ENCODE results near the gene B3GALT5. TPM values are rescaled to one million over a fixed set of nuclear protein-coding genes. Genes with fewer than 3 reads are reported as not detected.

The B3GALT5 gene
- total RNA-seq, 2 donors from 2014 or later: 0.05 to 0.06 TPM

DNA sequence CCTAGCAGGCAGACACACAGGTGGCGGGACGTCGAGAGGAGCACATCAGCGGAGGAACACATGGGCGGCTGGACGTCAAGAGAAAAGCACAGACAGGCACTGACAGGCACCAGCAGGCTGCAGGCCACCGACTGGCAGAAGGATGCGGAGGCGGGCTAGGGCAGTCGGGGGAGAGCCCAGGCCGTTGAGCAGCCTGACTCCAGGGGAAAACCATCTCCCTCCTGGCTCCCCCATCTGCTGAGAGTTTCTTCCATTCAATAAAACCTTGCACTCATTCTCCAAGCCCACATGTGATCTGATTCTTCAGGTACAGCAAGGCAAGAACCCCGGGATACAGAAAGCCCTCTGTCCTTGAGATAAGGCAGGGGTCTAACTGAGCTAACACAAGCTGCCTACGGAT, 25.5 kb downstream of the B3GALT5 start:
- intact Hi-C loops (cut with DNase I): no loop called here
- DNase-seq: no peak
- no peak for ATAC-seq

DNA sequence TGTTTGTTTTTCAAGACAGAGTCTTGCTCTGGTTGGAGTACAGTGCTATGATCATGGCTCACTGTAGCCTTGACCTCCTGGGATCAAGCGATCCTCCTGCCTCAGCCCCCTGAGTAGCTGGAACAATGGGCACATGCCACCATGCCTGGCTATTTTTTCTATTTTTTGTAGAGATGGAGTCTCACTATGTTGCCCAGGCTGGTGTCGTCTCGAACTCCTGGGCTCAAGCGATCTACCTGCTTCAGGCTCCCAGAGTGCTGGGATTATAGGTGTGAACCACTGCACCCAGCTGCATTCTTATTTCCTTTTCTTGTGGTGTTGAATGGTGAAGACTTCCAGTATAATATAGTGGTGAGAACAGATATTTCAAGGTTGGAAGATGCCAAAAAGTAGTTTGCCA, 28.0 kb downstream of the B3GALT5 start:
- intact Hi-C loops (cut with DNase I): no loop called here
- no peak for DNase-seq
- ATAC-seq: no peak

DNA sequence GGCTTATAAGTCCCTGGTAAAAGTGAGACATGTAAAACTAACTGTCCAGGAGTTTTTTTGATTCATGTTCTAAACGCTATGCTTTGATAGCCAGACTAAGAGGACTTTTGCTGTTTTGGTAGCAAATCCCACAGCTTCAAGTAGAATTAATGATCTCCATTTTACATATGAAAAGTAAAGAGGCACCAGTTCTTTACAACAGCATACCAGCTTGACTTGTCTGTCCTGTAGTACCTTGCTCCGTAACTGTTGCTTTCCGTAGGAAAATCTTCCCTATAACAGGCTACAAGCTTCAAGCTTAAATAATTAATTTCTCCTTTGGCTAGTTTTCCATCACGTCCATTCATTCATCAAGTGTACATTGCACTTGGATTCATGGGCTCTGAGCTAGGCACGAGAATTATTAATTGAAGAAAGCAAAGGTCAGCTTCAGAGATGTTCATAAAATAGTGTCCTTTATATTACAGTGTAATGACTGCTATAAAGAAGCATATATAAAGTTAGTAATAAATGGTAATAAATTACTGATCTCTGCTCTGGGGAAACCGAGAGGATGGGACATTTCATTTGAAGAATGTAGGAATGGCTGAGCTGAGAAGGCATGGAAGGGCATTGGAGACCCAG, 29.2 kb downstream of the B3GALT5 start:
- no peak for ATAC-seq
- DNase-seq: no peak
- intact Hi-C loops (cut with DNase I): no loop called here

DNA sequence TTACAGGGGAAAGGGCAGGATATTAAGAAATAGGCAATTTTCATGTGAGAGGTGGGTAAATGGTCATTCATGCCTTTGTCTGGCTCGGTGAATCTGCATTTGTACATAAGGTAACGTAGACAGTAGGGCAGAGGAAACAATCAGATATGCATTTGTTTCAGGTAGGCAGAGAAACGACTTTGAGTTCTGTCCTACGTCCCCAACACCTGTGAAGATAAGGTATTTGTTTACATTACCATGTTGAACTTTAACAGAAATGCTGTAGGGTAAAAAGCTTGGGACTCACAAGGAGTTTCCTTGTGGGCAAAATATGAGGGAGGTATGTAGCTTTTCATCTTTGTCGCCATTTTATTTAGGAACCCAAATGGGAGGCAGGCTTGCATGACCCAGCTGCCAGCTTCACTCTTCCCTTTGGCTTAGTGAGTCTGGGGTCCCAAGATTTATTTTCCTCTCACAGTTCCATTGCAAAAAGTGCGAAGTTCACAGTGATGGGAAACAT, 31.4 kb downstream of the B3GALT5 start:
- ATAC-seq (no peak), DNase-seq (no peak)

DNA sequence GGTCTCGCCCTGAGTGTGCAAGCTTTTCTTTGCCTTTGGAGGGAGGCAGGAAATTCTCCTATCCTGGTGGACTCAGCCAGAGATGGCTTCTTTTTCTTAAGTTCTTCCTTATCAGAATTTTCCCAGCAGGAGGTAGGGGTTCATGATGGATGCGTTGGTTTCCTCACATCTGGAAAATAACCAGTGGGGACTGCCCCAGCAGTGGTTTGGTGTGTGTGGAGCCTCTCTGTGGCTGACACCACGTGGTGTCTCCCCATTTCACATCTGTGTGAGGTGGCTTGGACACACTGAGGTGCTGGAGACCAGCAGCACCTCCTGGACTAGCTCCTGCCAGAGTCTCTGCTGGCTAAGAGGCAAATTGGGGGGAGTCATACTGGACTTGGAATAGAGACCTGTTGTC, 32.6 kb downstream of the B3GALT5 start:
- intact Hi-C loops (cut with DNase I): no loop called here
- DNase-seq (no peak), ATAC-seq (no peak)

More for the DNA sequence above, 31.4 kb downstream of the B3GALT5 start:
- intact Hi-C loops (cut with DNase I): no loop called here

DNA sequence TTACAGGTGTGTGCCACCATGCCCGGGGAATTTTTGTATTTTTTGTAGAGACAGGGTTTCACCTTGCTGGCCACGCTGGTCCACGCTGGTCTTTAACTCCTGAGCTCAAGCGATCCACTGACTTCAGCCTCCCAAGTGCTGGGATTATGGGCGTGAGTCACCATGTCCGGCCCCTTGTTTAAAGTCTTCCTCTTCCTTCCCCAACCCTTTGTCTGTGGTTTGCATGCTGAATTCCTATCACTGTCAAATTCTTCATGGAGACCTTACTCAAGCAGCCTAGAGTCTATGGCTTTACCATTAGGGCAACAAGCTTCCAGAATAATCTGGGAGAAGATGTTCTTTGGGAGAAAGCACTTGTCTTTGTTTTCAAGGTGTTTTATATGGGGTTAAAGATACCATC, 34.7 kb downstream of the B3GALT5 start:
- ATAC-seq: no peak
- no peak for DNase-seq
- intact Hi-C loops (cut with DNase I): no loop called here

DNA sequence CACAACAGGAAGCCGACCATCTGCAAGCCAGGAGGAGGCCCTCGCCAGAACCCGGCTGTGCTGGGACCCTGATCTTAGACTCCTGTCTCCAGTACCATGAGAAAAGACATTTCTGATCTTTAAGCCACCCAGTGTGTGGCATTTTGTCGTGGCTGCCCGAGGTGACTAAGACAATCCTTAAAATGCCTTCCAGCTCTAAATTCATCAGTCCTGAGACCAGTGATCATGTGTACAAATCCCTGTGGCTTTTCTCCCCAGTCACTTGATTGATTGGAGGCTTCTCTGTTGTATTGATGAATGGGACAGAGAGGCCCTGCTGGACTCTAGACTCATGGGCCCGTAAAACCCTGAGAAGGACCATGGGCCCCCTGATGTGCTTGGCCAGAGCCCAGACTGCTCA, 36.1 kb downstream of the B3GALT5 start:
- intact Hi-C loops (cut with DNase I): no loop called here
- ATAC-seq (no peak), DNase-seq (no peak)

DNA sequence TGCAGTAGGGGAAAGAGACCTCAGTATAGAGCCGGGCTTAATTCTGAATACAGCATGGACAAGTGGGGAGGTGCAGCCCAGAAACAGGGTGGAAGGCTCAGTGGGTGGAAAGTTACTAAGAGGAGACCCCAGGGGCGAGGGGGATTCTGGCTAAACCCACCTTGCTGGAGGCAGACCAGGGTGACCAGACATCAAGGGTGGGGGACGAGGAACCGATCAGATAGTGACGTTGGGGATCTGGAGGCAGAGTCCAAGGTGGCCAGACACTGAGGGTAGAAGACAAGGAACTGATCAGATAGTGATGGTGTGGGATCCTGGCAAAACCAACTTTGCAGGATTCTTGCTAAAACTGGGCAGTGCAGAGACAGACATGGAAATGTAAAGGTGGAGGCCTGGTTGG, 36.8 kb downstream of the B3GALT5 start:
- DNase-seq (no peak), ATAC-seq (no peak)
- intact Hi-C loops (cut with DNase I): no loop called here

DNA sequence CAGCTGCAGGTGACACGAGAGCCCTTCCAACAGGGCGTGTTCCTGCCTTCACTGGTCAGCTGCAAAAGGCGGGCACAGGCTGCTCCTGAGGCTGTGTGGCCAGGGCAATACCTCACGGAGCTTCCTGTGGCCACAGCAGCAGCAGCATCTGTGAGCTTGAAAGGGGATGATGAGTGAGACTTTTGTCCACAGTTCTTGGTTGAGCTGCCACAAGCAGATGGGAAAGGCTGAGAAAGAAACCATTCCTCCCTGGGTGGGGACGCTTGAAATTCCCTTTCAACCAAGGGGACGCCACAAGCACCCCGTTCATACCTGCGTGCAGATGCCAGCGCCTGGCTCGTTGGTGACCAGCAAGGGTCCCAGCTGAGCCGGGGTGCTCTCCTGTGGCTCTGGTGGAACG, 37.6 kb downstream of the B3GALT5 start:
- no peak for ATAC-seq
- DNase-seq: no peak
- intact Hi-C loops (cut with DNase I): no loop called here

DNA sequence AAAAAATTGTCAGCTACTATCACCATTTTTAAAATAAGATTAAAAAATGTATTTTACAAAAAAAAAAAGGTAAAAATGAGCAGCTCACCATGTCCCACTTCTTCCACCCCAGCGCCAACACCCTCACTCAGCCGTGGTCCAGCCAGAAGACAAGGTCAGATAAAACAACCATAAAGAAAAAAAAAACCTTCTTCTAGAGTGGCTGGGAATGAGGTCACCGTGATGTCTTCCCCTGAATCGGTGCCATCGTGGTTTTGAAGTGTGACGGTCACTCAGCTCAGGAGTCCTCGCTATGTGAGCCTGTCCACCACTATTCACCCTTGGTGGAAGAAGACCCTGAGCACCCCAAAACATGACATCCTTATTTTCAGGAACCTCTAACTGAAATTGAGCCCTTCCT, 38.1 kb downstream of the B3GALT5 start:
- intact Hi-C loops (cut with DNase I): no loop called here
- ATAC-seq (no peak), DNase-seq (no peak)

DNA sequence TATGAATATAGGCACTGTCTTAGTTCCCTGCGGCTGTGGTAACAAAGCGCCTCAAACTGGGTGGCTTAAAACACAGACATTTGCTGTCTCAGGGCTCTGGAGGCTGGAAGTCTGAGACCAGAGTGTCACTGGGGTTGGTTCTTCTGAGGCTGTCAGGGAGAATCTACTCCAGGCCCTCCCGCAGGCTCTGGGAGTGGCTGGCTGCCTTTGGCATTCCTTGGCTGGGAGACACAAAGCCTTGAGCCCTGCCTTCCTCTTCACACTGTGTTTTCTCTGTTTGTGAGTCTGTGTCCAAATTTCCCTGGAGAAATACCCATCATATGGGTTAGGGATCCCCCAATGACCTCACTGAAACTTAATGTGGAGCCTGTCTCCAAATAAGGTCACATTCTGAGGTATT, 38.5 kb downstream of the B3GALT5 start:
- no peak for DNase-seq
- ATAC-seq: no peak
- intact Hi-C loops (cut with DNase I): no loop called here

DNA sequence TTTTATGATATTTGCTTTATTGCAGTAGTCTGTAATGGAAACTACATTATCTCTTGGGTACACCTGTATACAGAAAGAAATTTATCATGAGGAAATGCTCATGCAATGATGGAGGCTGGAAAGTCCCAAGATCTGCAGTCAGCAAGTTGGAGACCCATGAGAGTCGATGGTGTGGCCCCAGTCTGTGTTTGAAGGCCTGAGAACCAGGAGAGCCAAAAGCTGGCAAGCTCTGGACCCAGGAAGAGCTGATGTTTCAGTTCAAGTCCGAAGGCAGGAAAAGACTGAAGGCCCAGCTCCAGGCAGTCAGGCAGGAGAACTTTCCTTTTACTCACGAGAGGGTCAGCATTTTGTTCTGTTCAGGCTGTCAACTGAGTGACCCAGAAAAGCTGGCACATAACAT, 42.2 kb downstream of the B3GALT5 start:
- intact Hi-C loops (cut with DNase I): no loop called here
- ATAC-seq (no peak), DNase-seq (no peak)

DNA sequence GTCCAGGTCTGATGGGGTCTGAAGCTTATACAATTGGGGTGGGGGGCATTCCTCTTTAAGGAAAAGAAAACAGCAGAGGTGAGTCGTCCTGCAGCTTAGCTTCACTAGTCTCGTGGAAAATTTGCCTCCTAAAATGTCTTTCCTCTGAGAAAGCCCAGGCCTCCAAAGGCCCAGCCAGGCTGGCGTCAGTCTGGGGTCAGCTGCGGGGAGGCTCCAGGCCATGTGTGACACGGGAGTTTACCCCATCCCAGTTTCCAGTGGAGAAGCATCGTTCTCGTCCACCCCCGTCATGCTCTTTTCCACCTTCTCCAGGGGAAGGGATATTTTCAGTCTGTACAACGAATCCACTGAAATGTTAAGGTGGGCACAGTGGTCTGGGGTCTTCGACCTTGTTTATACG, 42.8 kb downstream of the B3GALT5 start:
- intact Hi-C loops (cut with DNase I): no loop called here

DNA sequence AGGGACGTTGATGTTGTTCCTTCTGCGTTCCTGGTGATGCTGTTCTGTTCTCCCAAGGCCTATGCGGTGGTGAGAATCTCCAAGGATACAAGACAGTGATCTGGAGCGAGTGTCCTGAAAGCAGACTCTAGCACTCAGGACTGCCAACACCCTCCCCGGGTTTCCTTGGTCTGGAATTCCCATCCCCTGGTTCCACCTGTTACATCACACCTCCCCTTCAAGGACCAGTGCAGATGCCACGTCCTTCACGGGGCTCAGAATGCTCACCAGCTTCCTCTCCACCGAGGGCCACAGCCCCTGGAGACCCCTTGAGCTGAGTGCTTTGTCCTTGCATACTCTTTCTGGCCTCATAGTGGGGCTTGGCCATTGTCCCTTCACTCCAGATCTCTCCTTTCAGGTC, 43.5 kb downstream of the B3GALT5 start:
- intact Hi-C loops (cut with DNase I): no loop called here
- ATAC-seq (no peak), DNase-seq (no peak)

More for the DNA sequence above, 42.8 kb downstream of the B3GALT5 start:
- no peak for DNase-seq
- no peak for ATAC-seq

DNA sequence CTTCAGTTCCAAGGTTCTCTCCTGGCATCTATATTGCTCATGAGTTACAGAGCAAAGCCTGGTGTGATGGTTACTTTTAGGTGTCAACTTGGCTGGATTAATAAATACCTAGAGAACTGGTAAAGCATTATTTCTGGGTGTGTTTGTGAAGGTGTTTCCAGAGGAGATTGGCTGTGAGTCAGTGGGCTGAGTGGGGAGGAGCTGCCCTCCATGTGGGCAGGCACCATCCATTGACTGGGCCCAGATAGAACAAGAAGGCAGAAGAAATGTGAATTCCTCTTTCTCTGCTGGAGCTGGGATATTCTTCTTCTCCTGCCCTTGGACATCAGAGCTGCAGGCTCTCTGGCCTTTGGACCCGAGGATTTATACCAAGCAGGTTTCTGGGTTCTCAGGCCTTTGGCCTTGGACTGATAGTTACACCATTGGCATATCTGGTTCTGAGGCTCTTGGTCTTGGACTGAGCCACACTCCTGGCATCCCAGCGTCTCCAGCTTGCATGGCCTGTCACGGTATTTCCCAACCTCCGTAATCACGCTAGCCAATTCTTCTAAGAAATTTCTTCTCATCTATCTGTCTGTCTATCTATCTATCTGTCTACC, 44.5 kb downstream of the B3GALT5 start:
- no peak for ATAC-seq
- intact Hi-C loops (cut with DNase I): no loop called here
- DNase-seq: no peak

DNA sequence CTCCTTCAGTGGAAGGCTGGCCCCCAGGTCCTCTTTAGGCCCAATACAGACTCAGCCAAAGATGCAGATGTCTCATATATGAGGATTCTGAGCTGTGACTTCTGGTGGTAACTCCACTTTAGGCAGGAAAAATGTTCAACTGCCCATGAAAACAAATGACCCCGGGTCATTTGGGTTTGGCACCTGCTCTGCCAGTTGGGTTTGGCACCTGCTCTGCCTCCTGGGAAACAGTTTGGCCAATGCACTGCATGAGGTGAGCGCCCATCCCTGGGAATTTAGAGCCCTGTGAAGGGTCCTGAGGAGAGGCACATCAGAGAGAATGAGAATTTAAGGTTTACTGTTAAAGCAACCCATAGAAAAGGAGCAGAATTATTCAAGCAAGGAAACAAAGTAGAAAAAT, 45.3 kb downstream of the B3GALT5 start:
- no peak for ATAC-seq

DNA sequence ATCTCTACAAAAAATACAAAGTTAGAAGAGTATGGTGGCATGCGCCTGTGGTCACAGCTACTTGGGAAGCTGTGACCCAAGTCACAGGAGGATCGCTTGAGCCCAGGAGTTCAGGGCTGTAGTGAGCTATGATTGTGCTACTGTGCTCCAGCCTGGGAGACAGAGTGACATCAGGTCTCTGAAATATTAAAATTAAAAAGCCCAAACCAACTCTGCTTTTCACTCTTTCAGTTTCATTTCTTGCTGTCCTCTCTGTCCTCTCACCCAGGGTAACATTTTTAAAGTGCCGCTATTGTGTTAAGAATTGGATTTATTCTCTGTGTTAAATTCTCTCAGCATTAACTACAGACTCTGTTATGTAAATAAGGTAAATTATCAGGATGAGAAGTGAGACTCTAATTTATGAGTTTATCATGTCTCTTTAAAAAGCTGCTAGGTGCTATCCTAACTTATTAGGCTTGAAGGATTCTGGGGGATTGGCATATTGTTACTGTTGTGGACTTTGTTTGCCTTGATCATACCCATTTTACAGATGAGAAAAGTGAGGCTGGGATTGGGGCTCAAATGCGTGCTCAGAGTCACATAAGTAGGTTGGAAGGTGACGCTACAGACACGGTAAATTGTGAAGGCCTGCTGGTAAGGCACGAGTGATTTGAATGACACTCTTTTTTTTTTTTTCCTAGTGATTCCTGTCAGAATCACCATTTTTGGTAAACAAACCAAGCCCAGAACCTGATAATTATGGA, 46.5 kb downstream of the B3GALT5 start:
- DNase-seq: no peak

More for the DNA sequence above, 45.3 kb downstream of the B3GALT5 start:
- intact Hi-C loops (cut with DNase I): no loop called here
- DNase-seq: no peak

DNA sequence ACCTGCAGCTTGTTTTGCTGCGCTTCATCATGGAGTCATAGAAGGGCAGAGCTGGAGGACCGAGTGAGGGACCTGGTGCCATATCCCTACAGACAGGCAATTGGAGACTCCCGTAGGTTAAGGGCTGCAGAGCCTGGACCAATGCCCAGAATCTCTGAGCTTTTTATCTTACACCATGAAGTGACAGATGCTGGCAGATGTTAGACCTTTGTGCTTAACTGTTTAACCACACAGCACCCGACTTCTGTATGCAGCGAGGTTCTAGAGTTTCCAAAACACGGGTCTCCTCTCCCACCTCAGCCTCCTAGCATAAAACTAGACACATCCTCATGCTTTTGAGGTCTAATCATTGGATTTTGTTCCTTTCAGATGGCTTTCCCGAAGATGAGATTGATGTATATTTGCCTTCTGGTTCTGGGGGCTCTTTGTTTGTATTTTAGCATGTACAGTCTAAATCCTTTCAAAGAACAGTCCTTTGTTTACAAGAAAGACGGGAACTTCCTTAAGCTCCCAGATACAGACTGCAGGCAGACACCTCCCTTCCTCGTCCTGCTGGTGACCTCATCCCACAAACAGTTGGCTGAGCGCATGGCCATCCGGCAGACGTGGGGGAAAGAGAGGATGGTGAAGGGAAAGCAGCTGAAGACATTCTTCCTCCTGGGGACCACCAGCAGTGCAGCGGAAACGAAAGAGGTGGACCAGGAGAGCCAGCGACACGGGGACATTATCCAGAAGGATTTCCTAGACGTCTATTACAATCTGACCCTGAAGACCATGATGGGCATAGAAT, 47.6 kb downstream of the B3GALT5 start:
- DNase-seq: peak; percentile 59
- peak; percentile 91 to 96 for ATAC-seq
- intact Hi-C loops (cut with DNase I): no loop called here

More for the DNA sequence above, 46.5 kb downstream of the B3GALT5 start:
- ATAC-seq: no peak
- intact Hi-C loops (cut with DNase I): no loop called here

DNA sequence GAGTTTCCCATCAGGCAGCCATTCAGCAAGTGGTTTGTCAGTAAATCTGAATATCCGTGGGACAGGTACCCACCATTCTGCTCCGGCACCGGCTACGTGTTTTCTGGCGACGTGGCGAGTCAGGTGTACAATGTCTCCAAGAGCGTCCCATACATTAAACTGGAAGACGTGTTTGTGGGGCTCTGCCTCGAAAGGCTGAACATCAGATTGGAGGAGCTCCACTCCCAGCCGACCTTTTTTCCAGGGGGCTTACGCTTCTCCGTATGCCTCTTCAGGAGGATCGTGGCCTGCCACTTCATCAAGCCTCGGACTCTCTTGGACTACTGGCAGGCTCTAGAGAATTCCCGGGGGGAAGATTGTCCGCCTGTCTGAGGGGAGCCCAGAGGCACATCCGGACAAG, 48.4 kb downstream of the B3GALT5 start:
- no peak for ATAC-seq
- DNase-seq: no peak
- intact Hi-C loops (cut with DNase I): no loop called here

DNA sequence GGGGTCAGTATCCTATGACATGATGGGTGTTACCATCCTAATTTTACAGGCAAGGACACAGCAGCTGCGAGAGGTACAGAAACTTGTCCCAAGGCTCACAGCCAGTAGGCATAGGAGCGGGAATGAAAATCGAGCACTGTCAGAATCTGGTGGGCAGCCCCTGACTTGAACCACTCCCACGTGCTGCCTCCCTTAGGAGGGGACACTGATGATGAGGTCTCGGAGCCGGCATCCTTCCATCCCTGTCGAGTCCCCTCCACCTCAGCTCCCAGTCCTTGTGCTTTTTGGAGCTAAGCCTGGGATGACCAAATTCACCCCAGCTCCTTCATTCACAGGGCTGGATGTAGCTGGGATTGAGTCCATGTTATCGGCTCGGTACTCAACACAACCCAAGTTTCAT, 49.0 kb downstream of the B3GALT5 start:
- intact Hi-C loops (cut with DNase I): no loop called here
- no peak for DNase-seq
- ATAC-seq: no peak

All from left cardiac atrium (tissue), 4 donors.